Gastrocnemius medialis (tissue), 4 donors: ENCODE data around the gene RNF14.

Experiments
- POLR2A ChIP-seq, 2 donors: fragments of 450-650 bp; IDR thresholded peaks; one replicate each; pipeline ENCODE4 v1.6.1; 2017; ENCODE audit warnings: antibody characterized with exemption in 2 of 2, mild to moderate bottlenecking in 2 of 2, moderate library complexity in 2 of 2
- TF ChIP-seq, protein P1 (sequence below), 5 experiments: fragments of 450-650 bp in 3 of 5; fragments of 200-600 bp in 2 of 5; sonication (generic) in 2 of 5; IDR thresholded peaks in 4 of 5; conservative IDR thresholded peaks in 1 of 5; 1 replicate in 4 of 5; 2 replicates in 1 of 5; pipeline ENCODE4 v1.5.1; 2016 to 2019; ENCODE audit warnings: antibody characterized with exemption in 5 of 5, mild to moderate bottlenecking in 3 of 5, moderate library complexity in 3 of 5

- TF ChIP-seq, protein P1, sequence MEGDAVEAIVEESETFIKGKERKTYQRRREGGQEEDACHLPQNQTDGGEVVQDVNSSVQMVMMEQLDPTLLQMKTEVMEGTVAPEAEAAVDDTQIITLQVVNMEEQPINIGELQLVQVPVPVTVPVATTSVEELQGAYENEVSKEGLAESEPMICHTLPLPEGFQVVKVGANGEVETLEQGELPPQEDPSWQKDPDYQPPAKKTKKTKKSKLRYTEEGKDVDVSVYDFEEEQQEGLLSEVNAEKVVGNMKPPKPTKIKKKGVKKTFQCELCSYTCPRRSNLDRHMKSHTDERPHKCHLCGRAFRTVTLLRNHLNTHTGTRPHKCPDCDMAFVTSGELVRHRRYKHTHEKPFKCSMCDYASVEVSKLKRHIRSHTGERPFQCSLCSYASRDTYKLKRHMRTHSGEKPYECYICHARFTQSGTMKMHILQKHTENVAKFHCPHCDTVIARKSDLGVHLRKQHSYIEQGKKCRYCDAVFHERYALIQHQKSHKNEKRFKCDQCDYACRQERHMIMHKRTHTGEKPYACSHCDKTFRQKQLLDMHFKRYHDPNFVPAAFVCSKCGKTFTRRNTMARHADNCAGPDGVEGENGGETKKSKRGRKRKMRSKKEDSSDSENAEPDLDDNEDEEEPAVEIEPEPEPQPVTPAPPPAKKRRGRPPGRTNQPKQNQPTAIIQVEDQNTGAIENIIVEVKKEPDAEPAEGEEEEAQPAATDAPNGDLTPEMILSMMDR (IDR thresholded peaks at IDR 0.05 in 4 of 5, conservative IDR thresholded peaks at IDR 0.05 in 1 of 5) = no peak
- no peak for TF ChIP-seq POLR2A (IDR thresholded peaks at IDR 0.05)
These were observed 48.1 kb upstream of the RNF14 start for GRCh38 chr5:141920771-141921170.
